ENCODE data around the gene TMEM19.

DNA sequence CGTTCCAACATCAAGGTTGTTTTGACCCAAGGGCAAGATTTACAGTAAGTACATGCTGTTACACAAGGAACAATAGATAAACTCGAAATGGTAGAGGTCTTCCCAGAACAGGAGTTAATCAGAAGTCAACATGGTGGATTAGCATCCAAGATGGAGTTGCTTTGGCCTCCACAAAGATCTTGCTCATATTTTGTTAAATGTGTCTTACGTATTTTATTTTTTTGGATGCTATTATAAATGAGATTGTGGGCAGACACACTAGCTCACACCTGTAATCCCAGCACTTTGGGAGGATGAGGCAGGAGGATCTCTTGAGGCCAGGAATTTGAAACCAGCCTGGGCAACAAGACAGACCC is 46.5 kb downstream of the TMEM19 start:
- TF ChIP-seq, protein P1, sequence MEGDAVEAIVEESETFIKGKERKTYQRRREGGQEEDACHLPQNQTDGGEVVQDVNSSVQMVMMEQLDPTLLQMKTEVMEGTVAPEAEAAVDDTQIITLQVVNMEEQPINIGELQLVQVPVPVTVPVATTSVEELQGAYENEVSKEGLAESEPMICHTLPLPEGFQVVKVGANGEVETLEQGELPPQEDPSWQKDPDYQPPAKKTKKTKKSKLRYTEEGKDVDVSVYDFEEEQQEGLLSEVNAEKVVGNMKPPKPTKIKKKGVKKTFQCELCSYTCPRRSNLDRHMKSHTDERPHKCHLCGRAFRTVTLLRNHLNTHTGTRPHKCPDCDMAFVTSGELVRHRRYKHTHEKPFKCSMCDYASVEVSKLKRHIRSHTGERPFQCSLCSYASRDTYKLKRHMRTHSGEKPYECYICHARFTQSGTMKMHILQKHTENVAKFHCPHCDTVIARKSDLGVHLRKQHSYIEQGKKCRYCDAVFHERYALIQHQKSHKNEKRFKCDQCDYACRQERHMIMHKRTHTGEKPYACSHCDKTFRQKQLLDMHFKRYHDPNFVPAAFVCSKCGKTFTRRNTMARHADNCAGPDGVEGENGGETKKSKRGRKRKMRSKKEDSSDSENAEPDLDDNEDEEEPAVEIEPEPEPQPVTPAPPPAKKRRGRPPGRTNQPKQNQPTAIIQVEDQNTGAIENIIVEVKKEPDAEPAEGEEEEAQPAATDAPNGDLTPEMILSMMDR (IDR thresholded peaks at IDR 0.05 in 4 of 5, conservative IDR thresholded peaks at IDR 0.05 in 1 of 5): no peak
- no peak for TF ChIP-seq POLR2A (IDR thresholded peaks at IDR 0.05)
